GM12878 (cell line): ENCODE measurements around the gene FFAR3. TPM values are rescaled to one million over a fixed set of nuclear protein-coding genes. Genes with fewer than 3 reads are reported as not detected.

Experiments used
- ATAC-seq: fragments of 200-7000 bp; cut with Tn5 transposase; 3 replicates; pipeline ENCODE4 v1.9.1; 2020; ENCODE audit warnings: mild to moderate bottlenecking, moderate library complexity
- BruUV-seq: library from RNA; stranded (reverse); fragments of 400-500 nt; replicated peaks from 2 replicates; lab custom pipeline; 2021; lab: Mats Ljungman, UMichigan
- CTCF ChIA-PET: fragments of 300-600 bp; sonication (Branson Sonifier 250); formaldehyde crosslinking; extraction: SDS; loops from one replicate; lab custom pipeline; 2021; ENCODE audit warnings: inconsistent platforms; lab: Yijun Ruan, JAX
- POLR2A ChIA-PET: fragments of 350-600 bp; formaldehyde crosslinking; extraction: SDS; loops from one replicate; lab custom pipeline; 2021; ENCODE audit warnings: inconsistent platforms; lab: Charles Lee
- RAD21 ChIA-PET: fragments of 300-600 bp; sonication (Branson Sonifier 250); formaldehyde crosslinking; loops from one replicate; lab custom pipeline; 2023; ENCODE audit warnings: antibody characterized with exemption; ENCODE audit not compliant: unreplicated experiment; lab: Charles Lee
- SMC1A ChIA-PET: fragments of 300-600 bp; sonication (Branson Sonifier 250); formaldehyde crosslinking; loops from one replicate; lab custom pipeline; 2023; ENCODE audit not compliant: unreplicated experiment, uncharacterized antibody; lab: Charles Lee
- DNase-seq: peaks from one replicate; pipeline ENCODE4 v3.0.0-alpha.2; 2011; ENCODE audit warnings: low read depth, low spot score
- FAIRE-seq: peaks from 3 replicates; lab custom pipeline; 2011; peaks lifted over from hg19 to GRCh38; lab: Jason Lieb, UNC
- H2AFZ ChIP-seq: 2 replicates; pipeline ENCODE4 v1.6.0; 2011; ENCODE audit warnings: low read depth, low read length, control low read depth; ENCODE audit not compliant: control insufficient read depth
- H3K27ac ChIP-seq: 2 replicates; pipeline ENCODE4 v1.5.1; 2011; ENCODE audit warnings: control low read depth; ENCODE audit not compliant: control insufficient read depth, insufficient read depth
- H3K27me3 ChIP-seq, 2 experiments: replicated peaks in 1 of 2; 2 replicates each; pipeline versions ENCODE4 v1.6.0 to v1.6.1; 2011; ENCODE audit warnings: low read length in 1 of 2; ENCODE audit not compliant: control insufficient read depth in 2 of 2, insufficient read depth in 2 of 2
- H3K36me3 ChIP-seq, 2 experiments: 2 replicates each; pipeline ENCODE4 v1.5.1; 2011; ENCODE audit warnings: low read length in 1 of 2; ENCODE audit not compliant: control insufficient read depth in 2 of 2, insufficient read depth in 2 of 2
- H3K4me1 ChIP-seq: 2 replicates; pipeline ENCODE4 v1.6.1; 2011; ENCODE audit warnings: mild to moderate bottlenecking, low read length, moderate library complexity, mixed read lengths; ENCODE audit not compliant: control insufficient read depth, insufficient read depth
- H3K4me2 ChIP-seq: 2 replicates; pipeline ENCODE4 v1.6.0; 2011; ENCODE audit warnings: control low read depth; ENCODE audit not compliant: control insufficient read depth, insufficient read depth
- H3K4me3 ChIP-seq: fragments of 200-600 bp; sonication (generic); 2 replicates; pipeline ENCODE4 v1.5.1; 2016
- H3K79me2 ChIP-seq: 2 replicates; pipeline ENCODE4 v1.6.0; 2011; ENCODE audit warnings: low read length; ENCODE audit not compliant: control insufficient read depth, insufficient read depth
- H3K9ac ChIP-seq: 2 replicates; pipeline ENCODE4 v1.8.0; 2011; ENCODE audit warnings: low read length, control low read depth, mixed read lengths; ENCODE audit not compliant: control insufficient read depth, insufficient read depth
- H3K9me3 ChIP-seq: replicated peaks from 3 replicates; pipeline ENCODE4 v1.5.1; 2011; ENCODE audit warnings: mild to moderate bottlenecking, low read length; ENCODE audit not compliant: control insufficient read depth, insufficient read depth
- H4K20me1 ChIP-seq: 2 replicates; pipeline ENCODE4 v1.6.0; 2011; ENCODE audit not compliant: control insufficient read depth, insufficient read depth
- BACH1 ChIP-seq: fragments of 450-650 bp; IDR thresholded peaks from 2 replicates; pipeline ENCODE4 v1.6.1; 2017; ENCODE audit warnings: mild to moderate bottlenecking, borderline replicate concordance
- CREM ChIP-seq: IDR thresholded peaks from 2 replicates; pipeline ENCODE4 v1.6.1; 2014; ENCODE audit warnings: antibody characterized with exemption, low read depth
- EED ChIP-seq: sonication (generic); IDR thresholded peaks from 2 replicates; pipeline ENCODE4 v1.6.1; 2016; ENCODE audit warnings: antibody characterized with exemption, low read depth
- ETV6 ChIP-seq, 2 experiments: fragments of 450-650 bp in 1 of 2; IDR thresholded peaks in 1 of 2; conservative IDR thresholded peaks in 1 of 2; 2 replicates each; pipeline ENCODE4 v1.6.1; 2014; ENCODE audit warnings: antibody characterized with exemption in 1 of 2, borderline replicate concordance in 1 of 2, low read depth in 1 of 2, mild to moderate bottlenecking in 1 of 2, moderate library complexity in 1 of 2
- GABPA ChIP-seq: IDR thresholded peaks from 2 replicates; pipeline ENCODE4 v1.6.1; 2014; ENCODE audit warnings: antibody characterized with exemption, low read depth, mild to moderate bottlenecking, inconsistent platforms
- HDAC2 ChIP-seq: fragments of 200-600 bp; sonication (generic); IDR thresholded peaks from 2 replicates; pipeline ENCODE4 v1.6.1; 2017
- IRF4 ChIP-seq: IDR thresholded peaks from 2 replicates; pipeline ENCODE4 v1.6.1; 2011; ENCODE audit warnings: low read depth, low read length
- JUNB ChIP-seq: IDR thresholded peaks from 2 replicates; pipeline ENCODE4 v1.6.1; 2016; ENCODE audit warnings: antibody characterized with exemption, mild to moderate bottlenecking
- MEF2B ChIP-seq: fragments of 450-650 bp; IDR thresholded peaks from 2 replicates; pipeline ENCODE4 v1.6.1; 2018; ENCODE audit warnings: mild to moderate bottlenecking, moderate library complexity; ENCODE audit not compliant: partially characterized antibody, poor library complexity, severe bottlenecking
- MXI1 ChIP-seq: fragments of 150-350 bp; IDR thresholded peaks from 2 replicates; pipeline ENCODE4 v1.6.1; 2011; ENCODE audit warnings: low read depth, mild to moderate bottlenecking, inconsistent platforms, low read length, improper control_type of control experiment
- MYB ChIP-seq: fragments of 150-350 bp; IDR thresholded peaks from 2 replicates; pipeline ENCODE4 v1.6.1; 2014; ENCODE audit warnings: mild to moderate bottlenecking, low read depth, low read length, borderline replicate concordance
- MYC ChIP-seq: IDR thresholded peaks from 2 replicates; pipeline ENCODE4 v1.6.1; 2011; ENCODE audit warnings: mild to moderate bottlenecking, low read length, moderate library complexity, inconsistent platforms; ENCODE audit not compliant: insufficient read depth, insufficient replicate concordance, insufficient read length, severe bottlenecking
- POLR2A ChIP-seq: IDR thresholded peaks from 2 replicates; pipeline ENCODE4 v1.6.1; 2011; ENCODE audit warnings: low read depth, mild to moderate bottlenecking, low read length
- POLR2AphosphoS5 ChIP-seq: IDR thresholded peaks from 2 replicates; pipeline ENCODE4 v1.6.1; 2011; ENCODE audit warnings: mild to moderate bottlenecking, low read length, inconsistent platforms
- RB1 ChIP-seq: fragments of 450-650 bp; formaldehyde crosslinking; IDR thresholded peaks from 2 replicates; pipeline ENCODE4 v1.6.1; 2017; ENCODE audit warnings: mild to moderate bottlenecking, borderline replicate concordance
- SMAD5 ChIP-seq: IDR thresholded peaks from 2 replicates; pipeline ENCODE4 v1.6.1; 2016; ENCODE audit warnings: antibody characterized with exemption, low read depth
- SREBF2 ChIP-seq: IDR thresholded peaks from 2 replicates; pipeline ENCODE4 v1.6.1; 2012; ENCODE audit warnings: mild to moderate bottlenecking, low read length
- TARDBP ChIP-seq: IDR thresholded peaks from 2 replicates; pipeline ENCODE4 v1.6.1; 2016; ENCODE audit warnings: borderline replicate concordance
- TBL1XR1 ChIP-seq: IDR thresholded peaks from 2 replicates; pipeline ENCODE4 v1.6.1; 2012; ENCODE audit warnings: low read depth, low read length, improper control_type of control experiment
- TCF12 ChIP-seq: IDR thresholded peaks from 2 replicates; pipeline ENCODE4 v1.6.1; 2011; ENCODE audit warnings: low read depth, mild to moderate bottlenecking, low read length
- WRNIP1 ChIP-seq: IDR thresholded peaks from 2 replicates; pipeline ENCODE4 v1.6.1; 2011; ENCODE audit warnings: low read depth, low read length, improper control_type of control experiment, borderline replicate concordance
- ZNF217 ChIP-seq: fragments of 450-650 bp; IDR thresholded peaks from 2 replicates; pipeline ENCODE4 v1.6.1; 2017; ENCODE audit warnings: antibody characterized with exemption, mild to moderate bottlenecking
- ZSCAN29 ChIP-seq: fragments of 450-650 bp; IDR thresholded peaks from 2 replicates; pipeline ENCODE4 v1.6.1; 2017; ENCODE audit warnings: mild to moderate bottlenecking, moderate library complexity
- WGBS: methylation state at CpG from one replicate; pipeline ENCODE4 v1.1.6; 2016; ENCODE audit warnings: low lambda C conversion rate; ENCODE audit not compliant: insufficient replicate concordance, insufficient coverage; ENCODE audit errors: missing lambda C conversion rate; 5-methylcytosine and 5-hydroxymethylcytosine counted together
- in situ Hi-C: fragments of 300-500 bp; cut with MboI; formaldehyde crosslinking; loops from 9 replicates; pipeline ENCODE4 v1.14.3; 2018; ENCODE audit warnings: mixed read lengths
- intact Hi-C: fragments of 100-400 bp; cut with micrococcal nuclease; formaldehyde crosslinking; loops from one replicate; pipeline ENCODE4 v1.14.2; 2022; ENCODE audit not compliant: unreplicated experiment
- polyA plus RNA-seq, 11 experiments: library from polyadenylated mRNA; depleted of rRNA in 4 of 11; unstranded in 6 of 11; stranded (reverse) in 5 of 11; fragments of >200 nt; fragmentation: Nextera tagmentation in 4 of 11; fragmentation: Illumina TruSeq in 1 of 11; extraction: Ambion mirVana in 4 of 11; extraction: Trizol in 1 of 11; gene quantifications; 1 replicate in 1 of 11; 2 replicates in 10 of 11; pipeline versions ENCODE4 v1.2.1 to v1.2.3, GENCODE V29; 2011 to 2016; ENCODE audit warnings: inconsistent platforms in 2 of 11, missing spikeins in 2 of 11, low read depth in 1 of 11
- total RNA-seq, 4 experiments: library from RNA; depleted of rRNA in 3 of 4; stranded (reverse); fragments of >200 nt in 3 of 4; fragmentation: Illumina TruSeq in 1 of 4; extraction: Trizol in 1 of 4; gene quantifications; 2 replicates each; pipeline versions ENCODE4 v1.2.1 to v1.2.3, GENCODE V29; 2013 to 2021
- TF ChIP-seq, protein P1 (sequence below): fragments of 450-650 bp; IDR thresholded peaks from 2 replicates; pipeline ENCODE4 v1.6.1; 2017; ENCODE audit warnings: mild to moderate bottlenecking, moderate library complexity

The FFAR3 gene
- total and polyA plus RNA-seq, 10 of the 15 experiments (the other 5 are each of a cell fraction or from before 2014, with no cell fraction given): 0.15 to 0.18 TPM; not detected in 8

DNA sequence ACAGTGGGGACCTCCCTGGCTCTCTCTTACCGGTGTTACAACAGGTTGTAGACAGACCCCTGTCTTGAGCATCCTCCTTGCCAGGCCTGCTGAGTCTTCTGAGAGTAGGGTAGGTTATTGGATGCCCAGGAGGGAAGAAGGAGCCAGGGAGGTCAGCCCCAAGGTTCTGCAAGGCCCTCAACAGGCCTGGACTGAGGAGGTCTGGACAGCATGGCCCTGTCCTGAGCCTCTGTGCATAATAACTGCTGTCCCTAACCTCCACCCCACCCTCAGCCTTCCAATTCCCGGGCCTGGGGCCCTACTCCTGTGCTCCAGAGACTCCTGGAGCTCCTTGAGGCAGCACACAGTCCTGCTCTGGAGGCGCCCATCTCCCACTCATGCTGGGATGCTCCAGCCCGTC is 28.9 kb upstream of the FFAR3 start:
- 1% methylated on average over 4 of the region's 4 CpGs for WGBS
- no peak overlapping the region for H2AFZ ChIP-seq
- POLR2A ChIA-PET: interaction anchor here (1.2 to 7.2 kb wide), 6 partner anchors 9 to 180 kb away, joined by 3 to 135 read pairs (median 5); partner anchors contain the start of gene FFAR1
- intact Hi-C loops (no loop called here), in situ Hi-C loops (no loop called here)
- no peaks in the 10 kb centered on the region for H3K27me3 ChIP-seq
- BruUV-seq: TSS peak; percentile 76
- peak overlapping the region; percentile 96; the same call in 1 of the 2 replicates for H3K4me2 ChIP-seq
- H3K9me3 ChIP-seq: no peaks in the 10 kb centered on the region
- peak overlapping the region; percentile 92 for H3K4me3 ChIP-seq
- peaks cover 51% of the 10 kb centered on the region for H3K79me2 ChIP-seq
- H3K27ac ChIP-seq: peak overlapping the region; percentile 93
- no peaks in the 10 kb centered on the region for H4K20me1 ChIP-seq
- H3K9ac ChIP-seq: peak overlapping the region; percentile 82
- SMC1A ChIA-PET: interaction anchor here (1.0 to 9.8 kb wide), 8 partner anchors 10 to 137 kb away, joined by 3 to 152 read pairs (median 5); partner anchors contain the start of gene FFAR1
- ATAC-seq (peak; percentile 6), DNase-seq (no peak), FAIRE-seq (no peak)
- peaks cover 0 to 4% of the 10 kb centered on the region in 2 experiments; a peak in 1 of 4 replicates for H3K36me3 ChIP-seq
- RAD21 ChIA-PET: interaction anchor here (1.3 to 9.4 kb wide), 4 partner anchors 9 to 33 kb away, joined by 3 to 127 read pairs (median 29); partner anchors contain the start of gene FFAR1
- CTCF ChIA-PET: interaction anchor here (0.7 to 6.5 kb wide), 3 partner anchors 10 to 136 kb away, joined by 3 to 35 read pairs (median 3); no protein-coding TSS in a partner anchor
- peaks cover 34% of the 10 kb centered on the region for H3K4me1 ChIP-seq
- no peak for TF ChIP-seq WRNIP1
- no peak for TF ChIP-seq MYC
- peak; percentile 72 for TF ChIP-seq POLR2A
- no peak for TF ChIP-seq IRF4
- TF ChIP-seq ZSCAN29: no peak
- no peak for TF ChIP-seq TARDBP
- TF ChIP-seq SMAD5: peak; percentile 72
- no peak for TF ChIP-seq TCF12
- peak; percentile 25; the same call in 1 of the 2 replicates for TF ChIP-seq BACH1
- TF ChIP-seq RB1: no peak
- TF ChIP-seq POLR2AphosphoS5: 0 out of 2 replicates have a peak, but pooled peaks have one; percentile 10
- no peak for TF ChIP-seq CREM
- TF ChIP-seq EED: no peak
- TF ChIP-seq ETV6 (conservative IDR thresholded peaks at IDR 0.05 in 1 of 2, IDR thresholded peaks at IDR 0.05 in 1 of 2; ENCODE audit: borderline replicate concordance in 1 of 2, low read depth in 1 of 2): no peak
- no peak for TF ChIP-seq MEF2B
- no peak for TF ChIP-seq MYB
- no peak for TF ChIP-seq HDAC2
- no peak for TF ChIP-seq GABPA
- no peak for TF ChIP-seq TBL1XR1
- TF ChIP-seq JUNB: no peak
- TF ChIP-seq ZNF217: no peak
- no peak for TF ChIP-seq SREBF2
- 0 out of 2 replicates have a peak, but pooled peaks have one; percentile 17 for TF ChIP-seq MXI1
- TF ChIP-seq, protein P1, sequence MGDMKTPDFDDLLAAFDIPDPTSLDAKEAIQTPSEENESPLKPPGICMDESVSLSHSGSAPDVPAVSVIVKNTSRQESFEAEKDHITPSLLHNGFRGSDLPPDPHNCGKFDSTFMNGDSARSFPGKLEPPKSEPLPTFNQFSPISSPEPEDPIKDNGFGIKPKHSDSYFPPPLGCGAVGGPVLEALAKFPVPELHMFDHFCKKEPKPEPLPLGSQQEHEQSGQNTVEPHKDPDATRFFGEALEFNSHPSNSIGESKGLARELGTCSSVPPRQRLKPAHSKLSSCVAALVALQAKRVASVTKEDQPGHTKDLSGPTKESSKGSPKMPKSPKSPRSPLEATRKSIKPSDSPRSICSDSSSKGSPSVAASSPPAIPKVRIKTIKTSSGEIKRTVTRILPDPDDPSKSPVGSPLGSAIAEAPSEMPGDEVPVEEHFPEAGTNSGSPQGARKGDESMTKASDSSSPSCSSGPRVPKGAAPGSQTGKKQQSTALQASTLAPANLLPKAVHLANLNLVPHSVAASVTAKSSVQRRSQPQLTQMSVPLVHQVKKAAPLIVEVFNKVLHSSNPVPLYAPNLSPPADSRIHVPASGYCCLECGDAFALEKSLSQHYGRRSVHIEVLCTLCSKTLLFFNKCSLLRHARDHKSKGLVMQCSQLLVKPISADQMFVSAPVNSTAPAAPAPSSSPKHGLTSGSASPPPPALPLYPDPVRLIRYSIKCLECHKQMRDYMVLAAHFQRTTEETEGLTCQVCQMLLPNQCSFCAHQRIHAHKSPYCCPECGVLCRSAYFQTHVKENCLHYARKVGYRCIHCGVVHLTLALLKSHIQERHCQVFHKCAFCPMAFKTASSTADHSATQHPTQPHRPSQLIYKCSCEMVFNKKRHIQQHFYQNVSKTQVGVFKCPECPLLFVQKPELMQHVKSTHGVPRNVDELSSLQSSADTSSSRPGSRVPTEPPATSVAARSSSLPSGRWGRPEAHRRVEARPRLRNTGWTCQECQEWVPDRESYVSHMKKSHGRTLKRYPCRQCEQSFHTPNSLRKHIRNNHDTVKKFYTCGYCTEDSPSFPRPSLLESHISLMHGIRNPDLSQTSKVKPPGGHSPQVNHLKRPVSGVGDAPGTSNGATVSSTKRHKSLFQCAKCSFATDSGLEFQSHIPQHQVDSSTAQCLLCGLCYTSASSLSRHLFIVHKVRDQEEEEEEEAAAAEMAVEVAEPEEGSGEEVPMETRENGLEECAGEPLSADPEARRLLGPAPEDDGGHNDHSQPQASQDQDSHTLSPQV: no peak
